Measurements from ENCODE around the gene ABHD18. TPM values are rescaled to one million over a fixed set of nuclear protein-coding genes. Genes with fewer than 3 reads are reported as not detected.

The ABHD18 gene
- polyA plus RNA-seq, 1 donor from 2014 or later, result 17.5 TPM

DNA sequence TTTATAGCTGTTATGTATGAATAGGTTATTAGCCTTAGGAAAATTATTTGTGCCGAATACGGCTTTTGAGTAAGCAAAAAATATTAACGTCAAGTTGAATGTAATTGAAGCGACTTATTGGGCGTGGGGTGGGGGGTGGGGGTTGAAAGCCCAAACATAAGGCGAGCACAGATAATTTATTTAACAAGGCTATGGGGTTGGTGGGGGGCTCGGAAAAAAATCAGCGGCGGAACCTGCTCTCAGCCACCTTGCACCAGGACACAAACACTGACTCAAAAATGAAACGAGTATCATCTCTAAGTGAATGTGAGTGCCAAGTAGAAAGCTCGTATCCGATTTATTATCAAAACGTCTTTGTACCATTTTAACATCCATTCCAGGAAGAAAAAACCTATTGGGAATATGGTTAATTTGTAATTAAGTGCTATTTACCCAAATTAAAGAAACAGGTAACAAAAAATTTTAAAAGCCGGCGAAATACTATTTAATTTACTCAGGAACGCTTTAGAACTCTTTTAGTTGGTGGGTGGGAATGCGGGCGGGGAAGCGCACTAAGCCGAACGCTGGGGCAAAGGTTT lies 95.0 kb downstream of the ABHD18 start:
- H3K27me3 ChIP-seq (ENCODE audit: insufficient read depth, low read depth, low read length), result no peaks in the 10 kb centered on the region
- no peaks in the 10 kb centered on the region for H3K9me2 ChIP-seq (ENCODE audit: insufficient read depth, low read length)
- peak overlapping the region; percentile 28 for H3K4me2 ChIP-seq (ENCODE audit: low read length)
- peak overlapping the region; percentile 76 for H3K4me3 ChIP-seq (ENCODE audit: low read length)
- H4K20me1 ChIP-seq (ENCODE audit: insufficient read depth), result peaks cover 4% of the 10 kb centered on the region
- peak overlapping the region; percentile 51 for H2AFZ ChIP-seq (ENCODE audit: low read depth, low read length)
- H3F3A ChIP-seq (ENCODE audit: insufficient read depth, low read length, poor library complexity, severe bottlenecking), result no peaks in the 10 kb centered on the region
- H3K9ac ChIP-seq (ENCODE audit: low read length), result peak overlapping the region; percentile 84
- no peaks in the 10 kb centered on the region for H3K9me3 ChIP-seq (ENCODE audit: low read length)
- TF ChIP-seq SMC3 (conservative IDR thresholded peaks at IDR 0.05; ENCODE audit: poor library complexity) (no peak), POLR2AphosphoS5 (IDR thresholded peaks at IDR 0.05) (no peak), EP300 (conservative IDR thresholded peaks at IDR 0.05; ENCODE audit: poor library complexity, severe bottlenecking) (no peak), TAF1 (IDR thresholded peaks at IDR 0.05; ENCODE audit: low read depth) (no peak), REST (IDR thresholded peaks at IDR 0.05; ENCODE audit: borderline replicate concordance) (no peak), MXI1 (conservative IDR thresholded peaks at IDR 0.05; ENCODE audit: poor library complexity, severe bottlenecking) (no peak), EZH2 (IDR thresholded peaks at IDR 0.05; ENCODE audit: borderline replicate concordance, insufficient read depth, low read length, poor library complexity, severe bottlenecking) (no peak), RAD21 (conservative IDR thresholded peaks at IDR 0.05) (no peak)
- TF ChIP-seq, protein P1, sequence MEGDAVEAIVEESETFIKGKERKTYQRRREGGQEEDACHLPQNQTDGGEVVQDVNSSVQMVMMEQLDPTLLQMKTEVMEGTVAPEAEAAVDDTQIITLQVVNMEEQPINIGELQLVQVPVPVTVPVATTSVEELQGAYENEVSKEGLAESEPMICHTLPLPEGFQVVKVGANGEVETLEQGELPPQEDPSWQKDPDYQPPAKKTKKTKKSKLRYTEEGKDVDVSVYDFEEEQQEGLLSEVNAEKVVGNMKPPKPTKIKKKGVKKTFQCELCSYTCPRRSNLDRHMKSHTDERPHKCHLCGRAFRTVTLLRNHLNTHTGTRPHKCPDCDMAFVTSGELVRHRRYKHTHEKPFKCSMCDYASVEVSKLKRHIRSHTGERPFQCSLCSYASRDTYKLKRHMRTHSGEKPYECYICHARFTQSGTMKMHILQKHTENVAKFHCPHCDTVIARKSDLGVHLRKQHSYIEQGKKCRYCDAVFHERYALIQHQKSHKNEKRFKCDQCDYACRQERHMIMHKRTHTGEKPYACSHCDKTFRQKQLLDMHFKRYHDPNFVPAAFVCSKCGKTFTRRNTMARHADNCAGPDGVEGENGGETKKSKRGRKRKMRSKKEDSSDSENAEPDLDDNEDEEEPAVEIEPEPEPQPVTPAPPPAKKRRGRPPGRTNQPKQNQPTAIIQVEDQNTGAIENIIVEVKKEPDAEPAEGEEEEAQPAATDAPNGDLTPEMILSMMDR (IDR thresholded peaks at IDR 0.05; ENCODE audit: poor library complexity, severe bottlenecking), result no peak
- H3K79me2 ChIP-seq (replicated peaks; ENCODE audit: insufficient read depth, low read length), result peaks cover 18% of the 10 kb centered on the region
- H3K27ac ChIP-seq (ENCODE audit: low read length), result peak overlapping the region; percentile 68
- H3K36me3 ChIP-seq (ENCODE audit: insufficient read depth, low read length), result no peaks in the 10 kb centered on the region

DNA sequence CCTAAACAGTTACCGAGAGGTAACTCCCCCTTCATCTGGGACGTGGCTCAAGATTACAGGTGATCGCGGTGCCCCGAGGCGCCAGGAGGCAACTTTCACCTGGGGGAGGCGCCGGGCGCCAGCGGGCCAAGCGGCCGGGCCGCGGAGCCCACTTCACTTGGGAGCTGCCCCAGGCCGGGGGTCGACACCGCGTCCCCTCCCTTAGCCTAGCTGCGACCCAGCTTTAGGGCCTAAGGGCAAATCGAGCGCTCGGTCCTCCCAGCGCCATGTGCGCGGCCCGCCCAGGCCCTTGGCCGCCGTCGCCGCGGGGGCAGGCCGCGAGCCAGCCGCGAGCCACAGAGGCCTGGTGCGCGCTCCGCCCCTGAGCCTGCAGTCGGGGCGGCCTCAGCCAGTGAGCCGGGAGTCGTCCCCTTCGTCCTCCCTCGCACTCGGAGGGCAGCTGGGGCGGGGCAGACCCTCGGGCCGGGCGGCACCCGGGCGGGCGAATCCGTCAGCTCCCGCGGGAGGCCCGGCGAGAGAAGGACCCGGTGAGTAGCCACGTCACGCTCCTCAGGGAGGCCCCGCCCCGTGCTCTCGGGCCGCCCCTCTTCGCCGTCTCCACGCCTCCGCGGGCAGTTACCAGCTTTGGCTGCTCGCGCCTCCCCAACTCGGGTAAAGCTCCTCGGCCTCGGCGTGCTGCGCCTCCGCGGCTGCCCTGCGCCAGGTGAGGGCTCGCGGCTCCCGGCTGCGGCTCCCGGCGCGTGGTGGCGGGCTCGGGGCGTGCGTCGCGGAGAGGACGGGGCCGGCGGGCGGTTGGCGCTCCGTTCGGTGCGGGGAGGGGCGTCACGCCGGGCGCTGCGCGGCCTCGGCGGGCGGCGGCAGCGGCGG lies 95.7 kb downstream of the ABHD18 start, which contains the start of gene LARP1B:
TSS of gene LARP1B (plus strand) at position 614 of the 867 bp plus-strand sequence. CDS start 13,640 bp downstream, outside the sequence.
- H2AFZ ChIP-seq (ENCODE audit: low read depth, low read length), result peak within 1 kb of the TSS; percentile 51
- no peaks in the 10 kb centered on the region for H3K9me2 ChIP-seq (ENCODE audit: insufficient read depth, low read length)
- peak within 1 kb of the TSS; percentile 76 for H3K4me3 ChIP-seq (ENCODE audit: low read length)

More for the DNA sequence above, 95.7 kb downstream of the ABHD18 start, which contains the start of gene LARP1B:
- Histone ChIP-seq H3K79me2 (replicated peaks; ENCODE audit: insufficient read depth, low read length) (peaks cover 21% of the 10 kb centered on the region), H3K36me3 (ENCODE audit: insufficient read depth, low read length) (no peaks in the 10 kb centered on the region), H3K9me3 (ENCODE audit: low read length) (no peaks in the 10 kb centered on the region), H4K20me1 (ENCODE audit: insufficient read depth) (peaks cover 4% of the 10 kb centered on the region), H3K27me3 (ENCODE audit: insufficient read depth, low read depth, low read length) (no peaks in the 10 kb centered on the region), H3K4me2 (ENCODE audit: low read length) (peak within 1 kb of the TSS; percentile 76), H3F3A (ENCODE audit: insufficient read depth, low read length, poor library complexity, severe bottlenecking) (no peaks in the 10 kb centered on the region), H3K9ac (ENCODE audit: low read length) (peak within 1 kb of the TSS; percentile 84), H3K27ac (ENCODE audit: low read length) (peak within 1 kb of the TSS; percentile 68)
- peak; percentile 77 for TF ChIP-seq POLR2AphosphoS5 (IDR thresholded peaks at IDR 0.05)
- TF ChIP-seq TAF1 (IDR thresholded peaks at IDR 0.05; ENCODE audit: low read depth), result peak; percentile 37
- TF ChIP-seq EZH2 (IDR thresholded peaks at IDR 0.05; ENCODE audit: borderline replicate concordance, insufficient read depth, low read length, poor library complexity, severe bottlenecking), result no peak
- peak; percentile 86 for TF ChIP-seq MXI1 (conservative IDR thresholded peaks at IDR 0.05; ENCODE audit: poor library complexity, severe bottlenecking)
- TF ChIP-seq EP300 (conservative IDR thresholded peaks at IDR 0.05; ENCODE audit: poor library complexity, severe bottlenecking), result peak; percentile 20
- peak; percentile 19 for TF ChIP-seq REST (IDR thresholded peaks at IDR 0.05; ENCODE audit: borderline replicate concordance)
- TF ChIP-seq RAD21 (conservative IDR thresholded peaks at IDR 0.05), result no peak
